Esophagus (tissue), 2 donors: ENCODE data around the gene MAN1B1. TPM values are rescaled to one million over a fixed set of nuclear protein-coding genes. Genes with fewer than 3 reads are reported as not detected.

ENCODE experiments used
- H3K27ac ChIP-seq, 2 donors: one replicate each; pipeline ENCODE4 v1.5.1; 2013; ENCODE audit warnings: low read depth in 2 of 2, mild to moderate bottlenecking in 2 of 2, inconsistent platforms in 1 of 2, low read length in 1 of 2, moderate library complexity in 1 of 2
- H3K27me3 ChIP-seq, 2 donors: one replicate each; pipeline ENCODE4 v1.6.1; 2013; ENCODE audit warnings: low read length in 2 of 2, control low read depth in 1 of 2, mild to moderate bottlenecking in 1 of 2; ENCODE audit not compliant: insufficient read depth in 2 of 2, control insufficient read depth in 1 of 2
- H3K36me3 ChIP-seq, 2 donors: one replicate each; pipeline ENCODE4 v1.6.1; 2013; ENCODE audit warnings: low read length in 1 of 2; ENCODE audit not compliant: control insufficient read depth in 2 of 2, insufficient read depth in 2 of 2
- H3K4me1 ChIP-seq, 2 donors: one replicate each; pipeline ENCODE4 v1.6.1; 2013; ENCODE audit warnings: low read length in 1 of 2; ENCODE audit not compliant: control insufficient read depth in 2 of 2, insufficient read depth in 2 of 2
- H3K4me3 ChIP-seq, 2 donors: one replicate each; pipeline ENCODE4 v1.5.1; 2013; ENCODE audit warnings: low read length in 2 of 2, mild to moderate bottlenecking in 2 of 2, low read depth in 1 of 2, moderate library complexity in 1 of 2
- H3K9me3 ChIP-seq, 2 donors: one replicate each; pipeline ENCODE4 v1.6.1; 2013; ENCODE audit warnings: mild to moderate bottlenecking in 2 of 2, low read depth in 1 of 2, low read length in 1 of 2, moderate library complexity in 1 of 2; ENCODE audit not compliant: control insufficient read depth in 2 of 2, insufficient read depth in 1 of 2
- WGBS, 2 donors: extraction: QIAGEN DNeasy Blood & Tissue Kit; methylation state at CpG; one replicate each; pipeline ENCODE4 v1.1.7; 2013; 5-methylcytosine and 5-hydroxymethylcytosine counted together
- polyA plus RNA-seq, 2 donors: library from polyadenylated mRNA; stranded (reverse); fragments of 200-250 nt; gene quantifications; one replicate each; pipeline ENCODE4 v1.2.3, GENCODE V29; 2013
- donor health status: healthy with polysubstance abuse.
- donor health status: Bipolar disorder and iron deficiency.

The MAN1B1 gene
- polyA plus RNA-seq, 2 donors = 28.5 to 42.3 TPM

DNA sequence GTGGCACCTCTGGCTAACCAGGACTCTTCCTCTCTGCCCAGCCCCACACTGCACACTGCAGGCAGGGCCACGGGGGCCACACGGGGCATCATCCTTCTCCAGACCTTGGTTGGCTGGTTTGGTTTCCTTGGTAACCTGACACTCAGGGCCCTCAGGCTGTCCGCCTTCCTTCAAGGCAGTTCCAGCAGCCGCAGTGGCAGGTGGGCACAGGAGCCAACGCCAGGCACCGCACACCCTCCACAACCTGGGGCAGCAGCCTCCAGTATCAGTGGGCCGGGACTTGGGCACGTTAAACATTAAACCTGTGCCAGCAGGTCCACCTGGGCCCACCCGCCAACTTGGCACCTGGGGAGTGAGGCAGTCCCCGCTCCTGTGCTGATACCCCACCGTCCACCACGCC is 42.7 kb upstream of the MAN1B1 start:
- peaks cover 0 to 3% of the 10 kb centered on the region in 2 donors for H3K27me3 ChIP-seq
- H3K4me1 ChIP-seq = peaks cover 13 to 26% of the 10 kb centered on the region in 2 donors
- 45 to 46% methylated on average over 12 of the region's 12 CpGs for WGBS, 2 donors
- H3K27ac ChIP-seq = peak overlapping the region; percentile 19 to 45
- H3K36me3 ChIP-seq = peaks cover 0 to 3% of the 10 kb centered on the region in 2 donors
- peak overlapping the region in 1 of 2 donors; percentile 25 for H3K4me3 ChIP-seq
- no peaks in the 10 kb centered on the region for H3K9me3 ChIP-seq

DNA sequence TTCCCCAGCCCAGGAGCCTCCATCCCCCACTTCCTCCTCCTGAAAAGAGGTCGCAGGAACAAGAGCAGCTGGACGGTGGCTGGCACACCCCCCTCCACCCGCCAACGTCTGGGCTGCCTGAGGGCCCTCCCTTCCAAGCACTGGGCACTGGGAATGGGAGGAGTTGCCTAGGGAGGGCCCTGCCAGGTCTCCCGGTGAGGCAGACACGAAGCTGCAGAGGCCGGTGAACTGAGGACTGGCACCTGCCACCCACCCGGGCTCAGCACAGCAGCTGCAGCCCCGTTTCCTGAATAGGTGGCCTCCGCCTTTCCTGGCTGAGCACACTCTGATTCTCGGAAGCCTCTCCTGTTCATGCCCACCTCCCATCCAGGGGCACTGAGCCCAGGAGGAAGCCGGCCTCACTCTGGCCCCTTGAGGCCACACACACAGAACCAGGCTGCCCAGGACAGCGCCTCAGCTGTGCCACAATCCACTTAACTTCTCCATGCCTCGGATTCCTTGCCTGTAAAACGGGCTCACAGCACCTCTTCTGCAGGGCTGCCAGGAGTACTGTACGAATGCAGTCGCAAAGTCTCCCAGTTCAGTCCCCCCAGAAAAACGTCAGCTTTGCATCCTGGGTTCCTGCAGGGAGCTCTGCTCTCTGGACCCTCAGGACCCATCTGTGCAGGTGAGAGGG is 42.1 kb upstream of the MAN1B1 start:
- Histone ChIP-seq H3K4me1 (peaks cover 13 to 28% of the 10 kb centered on the region in 2 donors), H3K4me3 (peak overlapping the region; percentile 42 to 55), H3K9me3 (no peaks in the 10 kb centered on the region), H3K36me3 (peaks cover 0 to 3% of the 10 kb centered on the region in 2 donors), H3K27ac (peak overlapping the region; percentile 19 to 79), H3K27me3 (peaks cover 0 to 3% of the 10 kb centered on the region in 2 donors)
- WGBS, 2 donors = 19 to 22% methylated on average over 18 of the region's 18 CpGs

DNA sequence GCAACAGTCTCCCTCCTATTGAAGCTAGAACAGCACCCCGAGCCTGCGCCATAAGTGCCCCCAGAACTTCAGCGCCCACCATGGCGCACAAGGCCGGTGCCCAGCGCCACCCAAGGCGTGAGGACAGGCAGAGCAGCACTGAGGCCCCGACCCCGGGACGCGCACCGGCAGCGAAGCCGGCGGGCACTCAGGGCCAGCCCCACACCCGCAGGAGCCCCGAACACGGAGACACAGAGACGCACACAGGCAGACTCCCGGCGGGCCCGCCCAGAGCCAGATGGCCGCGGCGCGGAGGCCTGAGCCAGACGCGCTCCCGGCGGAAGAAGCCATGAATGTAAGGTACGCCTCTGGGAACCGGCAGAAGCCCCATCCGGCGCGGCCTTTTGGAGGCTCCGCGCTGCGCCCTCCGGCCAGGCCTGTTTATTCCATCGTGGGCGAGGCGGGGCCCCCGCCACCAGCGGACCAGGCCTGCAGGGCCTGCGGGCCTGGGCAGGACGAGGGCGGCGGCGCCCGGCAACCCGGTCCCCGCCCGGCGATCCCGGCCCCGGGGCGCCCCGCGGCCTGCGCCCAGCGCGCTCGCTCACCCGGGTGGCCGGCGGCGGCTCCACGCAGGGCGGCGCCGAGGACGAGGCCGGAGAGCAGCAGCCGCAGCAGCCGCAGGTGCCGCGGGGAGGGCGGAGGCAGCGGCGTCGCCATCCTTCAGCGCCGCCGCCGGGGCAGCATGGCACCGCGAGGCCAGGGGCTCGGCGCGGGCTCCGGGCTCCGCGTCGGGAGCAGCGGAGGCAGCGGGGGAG is 41.3 kb upstream of the MAN1B1 start:
- peaks cover 13 to 28% of the 10 kb centered on the region in 2 donors for H3K4me1 ChIP-seq
- H3K27ac ChIP-seq = peak overlapping the region; percentile 9 to 79
- H3K9me3 ChIP-seq = peaks cover 0 to 2% of the 10 kb centered on the region in 2 donors
- H3K36me3 ChIP-seq = peaks cover 0 to 2% of the 10 kb centered on the region in 2 donors
- peaks cover 0 to 7% of the 10 kb centered on the region in 2 donors for H3K27me3 ChIP-seq
- H3K4me3 ChIP-seq = peak overlapping the region; percentile 42 to 55
- WGBS, 2 donors = 2 to 5% methylated on average over 73 to 96 of the region's 96 CpGs

DNA sequence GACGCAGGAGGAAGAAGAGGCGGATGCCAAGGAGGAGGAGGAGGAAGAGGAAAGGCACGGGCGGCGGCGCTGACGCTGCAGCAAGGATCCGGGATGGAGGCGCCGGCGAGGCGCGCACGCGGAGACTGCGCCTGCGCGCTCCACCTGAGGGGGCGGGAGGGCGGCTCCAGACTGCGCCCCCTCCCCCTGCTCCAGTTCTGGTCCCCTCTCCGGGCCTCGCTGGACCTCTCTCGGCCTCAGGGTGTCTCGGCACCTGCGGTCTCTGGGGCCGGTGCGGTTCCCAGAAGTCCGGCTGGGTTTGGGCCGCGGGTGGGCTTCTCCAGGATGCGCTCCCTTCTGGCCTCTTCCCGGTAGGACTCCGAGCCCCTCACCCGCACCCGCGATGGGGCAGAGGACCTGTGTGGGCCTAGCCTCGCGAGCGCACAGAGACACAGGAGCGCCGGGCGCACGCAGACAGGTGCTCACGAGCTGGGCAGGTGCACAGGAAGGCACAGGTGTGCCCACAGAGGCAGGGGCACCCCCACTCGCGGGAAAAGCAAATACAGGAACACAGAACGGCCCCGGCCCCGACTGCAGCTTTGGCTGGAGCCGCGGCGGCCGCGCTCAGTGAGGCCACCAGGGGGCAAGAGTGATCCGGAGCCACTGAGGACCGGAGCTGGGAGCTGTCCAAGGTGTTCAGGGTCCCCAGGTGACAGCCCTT is 40.5 kb upstream of the MAN1B1 start, which contains the start of gene NPDC1:
Gene NPDC1, minus strand, starts transcription at position 90 of the 700 bp plus-strand sequence. CDS start 188 bp downstream, outside the sequence.
- 0% methylated on average over 38 to 57 of the region's 57 CpGs for WGBS, 2 donors
- Histone ChIP-seq H3K9me3 (peaks cover 0 to 2% of the 10 kb centered on the region in 2 donors), H3K4me3 (peak within 1 kb of the TSS; percentile 42 to 55), H3K27ac (peak within 1 kb of the TSS; percentile 28 to 79), H3K27me3 (peaks cover 0 to 7% of the 10 kb centered on the region in 2 donors), H3K4me1 (peaks cover 13 to 28% of the 10 kb centered on the region in 2 donors), H3K36me3 (no peaks in the 10 kb centered on the region)

DNA sequence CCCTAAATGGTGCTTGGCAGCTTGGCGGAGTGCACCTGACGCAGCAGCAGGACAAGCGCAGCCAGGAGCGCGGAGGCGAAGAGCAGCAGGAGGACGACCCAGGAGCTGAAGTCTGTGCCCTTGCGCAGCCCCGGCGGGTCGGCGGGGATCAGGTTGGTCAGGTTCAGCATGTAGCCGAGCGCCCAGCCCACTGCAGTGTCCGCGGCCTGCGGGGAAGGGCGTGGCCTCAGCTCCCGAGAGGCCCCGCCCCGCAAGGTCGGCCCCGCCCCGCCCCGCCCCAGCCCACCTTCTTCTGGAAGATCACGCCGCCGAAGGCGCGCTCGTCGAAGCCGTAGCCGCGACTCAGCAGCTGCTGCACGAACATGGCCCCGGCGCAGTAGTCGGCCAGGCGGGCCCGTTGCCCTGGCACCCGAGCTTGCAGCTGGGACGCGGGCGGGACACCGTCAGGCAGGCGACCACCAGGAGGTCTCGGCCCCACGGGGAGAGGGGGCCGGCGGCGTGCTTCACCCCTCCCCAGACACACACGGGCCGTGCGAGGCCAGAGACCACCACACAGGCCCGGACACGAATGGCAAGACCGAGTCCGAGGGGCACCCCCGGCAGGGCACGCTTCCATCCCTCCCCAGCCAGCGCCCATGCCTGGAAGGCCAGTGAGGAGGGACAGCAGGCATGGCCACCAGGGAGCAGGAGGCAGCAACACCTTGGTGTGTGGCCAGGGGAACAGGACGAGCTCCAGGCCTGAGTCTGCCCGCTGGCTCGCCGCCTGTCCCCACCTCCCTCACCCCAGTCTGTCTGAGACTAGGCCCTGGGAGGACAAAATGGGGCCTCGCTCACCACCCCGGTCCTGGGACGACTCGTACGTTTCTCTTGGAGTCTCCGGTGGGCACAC is 37.9 kb upstream of the MAN1B1 start:
- Histone ChIP-seq H3K4me3 (no peak overlapping the region), H3K27me3 (peaks cover 0 to 7% of the 10 kb centered on the region in 2 donors), H3K4me1 (peaks cover 10 to 35% of the 10 kb centered on the region in 2 donors), H3K9me3 (peaks cover 0 to 2% of the 10 kb centered on the region in 2 donors), H3K27ac (no peak overlapping the region), H3K36me3 (no peaks in the 10 kb centered on the region)
- 36 to 42% methylated on average over 52 to 72 of the region's 72 CpGs for WGBS, 2 donors

DNA sequence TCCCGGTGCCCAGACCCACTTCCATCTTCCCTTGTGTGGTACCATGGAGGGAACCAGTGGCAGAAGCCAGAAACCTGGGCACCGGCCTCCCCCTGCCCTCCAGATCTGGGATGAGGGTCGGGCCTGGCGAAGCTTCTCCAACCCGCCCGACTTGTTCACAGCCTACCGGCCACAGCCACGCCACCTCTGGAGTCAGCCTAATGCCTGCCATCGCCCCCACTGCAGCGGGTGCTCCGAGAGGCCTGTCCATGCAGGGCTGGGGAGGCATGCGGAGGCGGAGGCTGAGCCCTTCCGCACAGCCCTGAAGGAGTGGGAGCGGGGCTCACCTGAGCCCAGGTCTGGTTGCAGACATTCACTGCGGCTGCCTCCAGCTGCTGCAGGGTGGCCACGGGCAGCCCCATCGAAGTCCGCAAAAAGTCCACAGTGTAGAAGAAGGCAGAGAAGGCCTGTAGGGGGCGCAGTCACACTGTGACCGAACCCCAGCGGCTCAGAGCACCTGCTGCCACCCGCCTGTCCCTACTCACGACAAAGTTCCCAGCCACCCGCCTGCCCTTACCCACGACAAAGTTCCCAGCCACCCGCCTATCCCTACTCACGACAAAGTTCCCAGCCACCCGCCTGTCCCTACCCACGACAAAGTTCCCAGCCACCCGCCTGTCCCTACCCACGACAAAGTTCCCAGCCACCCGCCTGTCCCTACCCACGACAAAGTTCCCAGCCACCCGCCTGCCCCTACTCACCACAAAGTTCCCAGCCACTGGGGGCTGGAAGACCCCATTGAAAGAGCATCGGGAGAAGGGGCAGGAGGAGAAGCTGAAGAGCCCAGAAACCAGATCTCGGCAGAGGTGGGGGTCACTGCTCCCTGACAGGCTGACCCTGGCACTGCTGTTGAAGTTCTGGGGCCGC is 37.0 kb upstream of the MAN1B1 start:
- peaks cover 0 to 2% of the 10 kb centered on the region in 2 donors for H3K9me3 ChIP-seq
- no peak overlapping the region for H3K4me3 ChIP-seq
- 44 to 45% methylated on average over 38 of the region's 38 CpGs for WGBS, 2 donors
- peaks cover 8 to 35% of the 10 kb centered on the region in 2 donors for H3K4me1 ChIP-seq
- H3K27me3 ChIP-seq = peaks cover 0 to 7% of the 10 kb centered on the region in 2 donors
- H3K36me3 ChIP-seq = no peaks in the 10 kb centered on the region
- no peak overlapping the region for H3K27ac ChIP-seq

DNA sequence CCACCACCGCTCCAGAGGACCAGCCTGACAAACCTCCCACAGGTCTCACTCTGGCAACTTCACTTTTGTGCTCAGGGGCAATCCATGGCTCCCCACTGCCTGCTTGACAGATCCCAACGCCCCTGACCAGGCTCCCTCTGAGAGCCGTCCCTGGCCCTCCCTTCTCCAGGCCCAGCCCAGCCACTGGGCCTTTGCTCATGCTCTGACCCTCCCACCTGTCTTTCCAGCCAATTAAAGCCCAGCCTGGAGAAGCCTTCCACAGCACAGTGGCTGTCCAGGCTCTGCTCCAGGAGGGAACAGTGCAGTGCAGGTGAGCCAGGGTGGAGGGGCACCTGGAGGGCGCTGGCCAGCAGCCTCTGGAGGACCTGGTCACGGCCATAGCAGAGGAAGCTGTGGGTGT is 36.2 kb upstream of the MAN1B1 start:
- H3K27me3 ChIP-seq = peaks cover 0 to 4% of the 10 kb centered on the region in 2 donors
- H3K27ac ChIP-seq = no peak overlapping the region
- H3K9me3 ChIP-seq = peaks cover 0 to 2% of the 10 kb centered on the region in 2 donors
- no peaks in the 10 kb centered on the region for H3K36me3 ChIP-seq
- peaks cover 5 to 35% of the 10 kb centered on the region in 2 donors for H3K4me1 ChIP-seq
- no peak overlapping the region for H3K4me3 ChIP-seq
- WGBS, 2 donors = 83 to 89% methylated on average over 5 of the region's 5 CpGs

DNA sequence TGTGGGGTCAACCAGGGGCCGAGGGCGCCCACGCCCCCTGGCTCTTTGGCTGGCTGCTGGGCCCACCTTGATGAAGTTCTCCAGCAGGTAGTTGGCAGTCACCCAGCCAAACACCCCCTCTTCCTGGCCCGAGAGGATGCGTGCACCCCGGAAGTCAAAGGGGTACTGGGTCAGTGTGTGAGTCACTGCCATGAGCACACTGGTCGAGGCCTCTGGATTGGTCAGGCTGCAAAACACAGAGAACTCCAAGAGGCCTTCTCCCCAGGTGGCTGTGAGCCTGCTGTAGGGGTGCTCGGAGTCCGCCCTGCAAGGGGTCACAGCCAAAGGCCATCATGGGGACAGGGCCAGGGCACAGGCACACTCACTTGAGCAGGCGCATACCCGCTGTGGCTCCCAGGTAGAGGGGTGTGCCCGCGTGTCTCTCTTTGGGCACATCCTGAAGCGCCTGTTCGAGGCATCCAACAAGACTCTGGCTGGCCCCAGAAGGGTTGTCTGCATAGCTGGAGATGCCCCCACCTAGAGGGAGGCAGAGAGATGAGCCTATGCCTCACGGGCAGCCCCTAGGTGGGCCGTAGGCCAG is 35.5 kb upstream of the MAN1B1 start:
- H3K36me3 ChIP-seq = no peaks in the 10 kb centered on the region
- peaks cover 7 to 34% of the 10 kb centered on the region in 2 donors for H3K4me1 ChIP-seq
- no peak overlapping the region for H3K4me3 ChIP-seq
- H3K27me3 ChIP-seq = peaks cover 0 to 4% of the 10 kb centered on the region in 2 donors
- H3K9me3 ChIP-seq = peaks cover 0 to 2% of the 10 kb centered on the region in 2 donors
- WGBS, 2 donors = 89 to 92% methylated on average over 17 of the region's 17 CpGs
- H3K27ac ChIP-seq = no peak overlapping the region
